GM18517 (cell line): ENCODE results near the gene SCNN1G.
"Not testable (repeated sequence)": the region's sequence is repeated elsewhere in the genome, so short reads cannot be mapped to it uniquely, and the experiment has no call there.

Experiments
- ATAC-seq: cut with Tn5 transposase; IDR thresholded peaks from one replicate; pipeline ENCODE4 v1.9.1; 2021; ENCODE audit warnings: mild to moderate bottlenecking, moderate library complexity; ENCODE audit not compliant: unreplicated experiment

Gene SCNN1G

DNA sequence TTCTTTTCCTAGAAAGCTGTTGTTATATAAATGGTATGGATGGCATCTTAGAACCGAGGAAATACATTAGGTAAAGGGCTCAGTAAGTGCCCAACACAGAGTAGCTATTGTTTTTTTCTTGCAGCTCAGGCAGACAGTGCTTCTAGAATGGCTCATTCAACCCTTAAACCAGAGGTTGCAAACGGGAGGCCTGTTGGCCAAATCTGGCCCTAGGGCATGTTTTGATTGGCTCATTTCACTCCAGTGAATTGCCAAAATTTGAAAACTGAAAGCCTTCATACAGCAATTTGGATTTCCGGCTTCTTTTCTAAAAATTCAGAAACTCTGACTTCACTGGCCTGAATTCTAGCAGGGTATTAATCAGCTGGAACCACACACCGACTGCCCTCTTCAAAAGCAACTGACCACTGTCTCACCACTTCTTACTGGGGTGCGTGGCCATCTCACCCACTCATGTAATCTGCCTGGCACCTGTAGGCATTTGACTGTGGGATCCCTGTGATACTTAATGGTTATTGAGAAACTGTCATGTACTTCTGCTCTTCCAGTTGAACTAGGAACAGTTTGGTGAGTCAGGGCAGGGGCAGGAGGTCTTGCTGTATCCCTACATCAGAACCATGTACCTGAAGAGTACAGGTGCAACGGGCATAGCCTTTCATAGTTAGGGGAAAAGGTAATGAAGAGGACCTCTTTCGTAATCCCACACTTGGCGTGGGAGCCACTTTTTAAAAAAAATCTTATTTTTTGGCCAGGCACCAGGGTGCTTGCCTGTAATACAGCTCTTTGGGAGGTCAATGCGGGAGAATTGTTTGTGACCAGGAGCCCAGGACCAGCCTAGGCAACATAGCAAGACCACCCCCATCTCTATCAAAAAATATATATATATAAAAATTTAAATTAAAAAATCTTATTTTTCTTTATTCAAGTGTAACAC is 66.0 kb downstream of the SCNN1G start:
- no peak for ATAC-seq

GRCh38 chr16:23249830-23250229 is 67.3 kb downstream of the SCNN1G start:
- ATAC-seq = no peak

- no peak for ATAC-seq
Measured at GRCh38 chr16:23252310-23252709, 69.8 kb downstream of the SCNN1G start.

DNA sequence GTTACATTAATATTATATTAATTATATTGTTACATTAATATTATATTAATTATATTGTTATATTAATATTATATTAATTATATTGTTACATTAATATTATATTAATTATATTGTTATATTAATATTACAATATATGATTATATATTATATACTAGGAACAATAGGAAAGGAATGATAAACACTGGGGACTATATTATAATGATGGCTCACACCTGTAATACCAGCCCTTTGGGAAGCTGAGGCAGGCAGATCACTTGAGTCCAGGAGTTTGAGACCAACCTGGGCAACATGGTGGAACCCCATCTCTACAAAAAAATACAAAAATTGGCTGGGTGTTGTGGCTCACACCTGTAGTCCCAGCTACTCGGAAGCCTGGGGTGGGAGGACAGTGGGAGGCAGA is 71.1 kb downstream of the SCNN1G start:
- ATAC-seq = not testable (repeated sequence)

DNA sequence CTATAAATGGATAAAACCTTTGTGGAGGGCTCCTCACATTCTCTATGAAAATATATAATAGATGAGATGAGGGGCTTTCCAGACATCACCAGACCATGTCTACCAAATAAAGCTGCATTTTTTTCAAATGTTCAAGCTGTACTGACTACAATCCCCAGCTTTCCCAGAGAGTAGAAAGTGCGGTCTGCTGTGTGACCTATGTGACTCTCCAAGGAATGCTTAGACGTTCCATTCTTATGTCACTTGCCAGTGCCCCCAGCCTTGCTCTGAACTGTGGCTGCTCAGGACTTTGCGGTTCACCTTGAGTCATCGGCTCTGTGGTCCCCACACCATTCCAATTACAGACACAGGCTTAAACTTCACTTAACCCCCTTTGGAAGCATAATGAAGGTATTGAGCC is 71.8 kb downstream of the SCNN1G start:
- ATAC-seq = no peak

DNA sequence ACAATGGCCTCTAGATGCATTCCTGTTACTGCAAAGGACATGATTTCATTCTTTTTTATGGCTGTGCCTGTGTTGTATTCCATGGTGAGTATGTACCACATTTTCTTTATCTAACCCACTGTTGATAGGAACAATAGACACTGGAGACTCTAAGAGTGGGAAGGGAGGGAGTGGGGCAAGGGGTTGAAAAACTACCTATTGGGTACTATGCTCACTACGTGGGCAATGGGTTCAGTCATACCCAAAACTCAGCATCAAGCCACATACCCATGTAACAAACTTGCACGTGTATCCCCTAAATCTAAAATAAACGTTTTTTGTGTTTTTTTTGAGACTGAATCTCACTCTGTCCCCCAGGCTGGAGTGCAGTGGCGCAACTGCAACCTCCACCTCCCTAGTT is 72.5 kb downstream of the SCNN1G start:
- no peak for ATAC-seq

DNA sequence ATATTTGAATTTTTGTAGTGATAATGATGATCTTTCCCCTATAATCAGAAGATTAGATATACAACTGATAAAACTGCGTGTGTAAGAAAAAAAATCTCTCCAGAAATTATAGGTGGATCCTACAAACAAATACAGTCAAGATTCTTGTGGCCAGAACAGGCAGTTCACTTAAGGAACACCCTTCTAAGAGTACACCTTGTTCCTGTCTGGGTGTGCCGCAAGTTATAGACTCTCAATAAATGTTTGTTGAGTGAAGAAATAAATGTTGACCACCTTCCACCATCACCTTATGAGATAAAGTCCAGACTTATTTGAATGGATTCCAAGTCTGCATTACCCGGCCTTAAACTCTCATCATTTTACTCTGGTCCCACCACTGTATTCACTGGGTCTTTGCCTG is 73.9 kb downstream of the SCNN1G start:
- no peak for ATAC-seq

GRCh38 chr16:23257682-23258081 is 75.1 kb downstream of the SCNN1G start:
- no peak for ATAC-seq

GRCh38 chr16:23258919-23259237 is 76.3 kb downstream of the SCNN1G start:
- ATAC-seq = no peak
